HG02973 (cell line): ENCODE results near the gene CSDE1.
"Not testable (repeated sequence)": the region's sequence is repeated elsewhere in the genome, so short reads cannot be mapped to it uniquely, and the experiment has no call there.

Experiments
- ATAC-seq: cut with Tn5 transposase; IDR thresholded peaks from one replicate; pipeline ENCODE4 v1.9.1; 2021; ENCODE audit warnings: moderate library complexity; ENCODE audit not compliant: unreplicated experiment

CSDE1 gene

GRCh38 chr1:114757455-114758255 lies at the start of gene CSDE1:
CSDE1 (minus strand) TSS chr1:114757984; CDS start chr1:114739890, 18,094 bp downstream.
- peak; percentile 86 for ATAC-seq

- not testable (repeated sequence) for ATAC-seq
Observed at GRCh38 chr1:114804449-114804848, 46.7 kb upstream of the CSDE1 start.

- peak; percentile 82 for ATAC-seq
Observed at GRCh38 chr1:114803001-114803400, 45.2 kb upstream of the CSDE1 start.

GRCh38 chr1:114794038-114794437 lies 36.3 kb upstream of the CSDE1 start:
- no peak for ATAC-seq

- not testable (repeated sequence) for ATAC-seq
Observed at GRCh38 chr1:114790581-114790980, 32.8 kb upstream of the CSDE1 start.

GRCh38 chr1:114786440-114786839 lies 28.7 kb upstream of the CSDE1 start:
- ATAC-seq, result not testable (repeated sequence)

- ATAC-seq, result no peak
Observed at GRCh38 chr1:114782476-114782875, 24.7 kb upstream of the CSDE1 start.

- peak; percentile 98 for ATAC-seq
Observed at GRCh38 chr1:114780344-114781226, 22.8 kb upstream of the CSDE1 start, which contains the start of gene SIKE1. SIKE1 (minus strand) TSS chr1:114780685; CDS start chr1:114780607, 78 bp downstream.

GRCh38 chr1:114779722-114780121 lies 21.9 kb upstream of the CSDE1 start:
- no peak for ATAC-seq

GRCh38 chr1:114776726-114777125 lies 18.9 kb upstream of the CSDE1 start:
- not testable (repeated sequence) for ATAC-seq

- no peak for ATAC-seq
Observed at GRCh38 chr1:114771992-114772391, 14.2 kb upstream of the CSDE1 start.

- no peak for ATAC-seq
Observed at GRCh38 chr1:114770989-114771388, 13.2 kb upstream of the CSDE1 start.

- no peak for ATAC-seq
Observed at GRCh38 chr1:114764689-114765088, 6.9 kb upstream of the CSDE1 start.

GRCh38 chr1:114758256-114758832 lies 560 bp upstream of the CSDE1 start:
- ATAC-seq, result no peak

GRCh38 chr1:114756949-114757454 lies 782 bp downstream of the CSDE1 start:
- ATAC-seq, result no peak

GRCh38 chr1:114756009-114756892 lies 1.5 kb downstream of the CSDE1 start:
- ATAC-seq, result peak; percentile 33

- ATAC-seq, result no peak
Observed at GRCh38 chr1:114755006-114755931, 2.5 kb downstream of the CSDE1 start.

GRCh38 chr1:114753702-114754101 lies 4.1 kb downstream of the CSDE1 start:
- not testable (repeated sequence) for ATAC-seq

GRCh38 chr1:114753143-114753542 lies 4.6 kb downstream of the CSDE1 start:
- no peak for ATAC-seq
